Epidermal melanocyte (primary cell): ENCODE data around the gene SDR39U1.

ENCODE experiments used
- DNase-seq: peaks from one replicate; pipeline ENCODE4 v3.0.0; 2011; ENCODE audit warnings: low spot score; ENCODE audit not compliant: insufficient read length

Gene SDR39U1

DNA sequence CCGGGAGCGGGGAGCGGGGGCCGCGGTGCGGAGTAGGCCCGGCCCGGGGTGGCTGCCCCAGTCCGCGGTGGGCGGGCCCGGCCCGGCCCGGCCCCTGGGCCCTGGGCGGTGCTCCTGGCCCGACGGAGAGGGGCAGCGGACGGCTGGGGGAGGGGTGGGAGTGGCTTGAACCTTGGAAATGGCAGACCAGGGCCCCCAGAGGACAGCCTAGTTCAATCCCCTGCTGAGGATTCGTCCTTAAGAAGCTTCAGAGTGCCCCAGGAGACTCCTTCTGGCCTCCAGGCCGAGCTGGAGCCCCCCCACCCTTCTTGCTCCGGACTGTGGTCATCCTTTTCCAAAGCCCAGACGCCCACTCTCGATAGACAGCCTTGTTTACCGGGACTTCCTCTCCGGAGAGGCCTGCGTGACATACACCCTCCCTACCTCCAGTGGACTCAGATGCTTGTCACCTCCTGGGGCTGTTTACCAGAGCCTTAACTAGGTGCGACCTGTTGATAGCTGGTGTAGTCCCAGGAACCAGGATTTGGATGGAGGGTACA lies 12.4 kb downstream of the SDR39U1 start:
- peak; percentile 73 for DNase-seq

GRCh38 chr14:24429395-24430142 lies 13.0 kb downstream of the SDR39U1 start, which contains the start of the genes CBLN3 and KHNYN:
Gene CBLN3, minus strand, starts transcription at chr14:24429668. Its CDS starts 614 bp downstream, at chr14:24429054.
Gene KHNYN, plus strand, starts transcription at chr14:24429954. Its CDS starts 777 bp downstream, at chr14:24430731.
- DNase-seq, result peak; percentile 94

DNA sequence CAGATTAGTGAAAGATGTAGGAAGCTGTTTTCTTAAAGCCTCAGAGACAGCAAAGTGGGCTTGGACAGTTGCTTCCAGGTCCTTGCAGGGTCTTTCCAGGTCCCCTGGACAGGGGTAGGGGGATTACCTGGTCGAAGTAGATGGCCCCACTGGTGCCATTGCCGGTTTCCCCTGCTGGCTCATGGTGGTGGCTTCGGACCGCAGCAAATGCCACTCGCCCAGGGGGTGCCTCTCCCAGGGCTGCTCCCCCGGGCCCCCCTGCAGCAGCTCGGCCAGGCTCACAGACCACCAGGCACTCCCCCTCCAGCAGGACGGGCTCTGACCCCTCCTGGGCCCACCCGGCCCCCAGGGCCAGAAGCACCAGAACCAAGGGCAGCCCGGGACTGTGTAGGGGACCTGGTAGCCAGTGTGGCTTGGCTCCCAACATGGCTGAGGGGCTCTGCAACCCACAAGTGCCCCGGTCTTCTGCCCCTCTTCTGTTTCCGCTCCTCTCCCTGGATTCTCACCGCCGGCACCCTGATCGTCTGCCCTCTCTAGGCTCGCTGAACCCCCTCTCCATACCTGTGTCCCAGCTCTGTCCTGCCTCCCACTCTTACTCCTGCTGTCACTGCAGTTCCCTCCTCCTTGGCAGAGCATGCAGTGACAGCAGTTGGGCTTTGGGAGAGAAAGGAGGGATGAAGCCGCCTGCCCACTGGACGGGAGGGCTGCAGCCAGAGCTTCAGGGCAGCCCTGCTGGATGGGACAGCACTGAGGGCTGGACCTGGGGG lies 13.8 kb downstream of the SDR39U1 start:
- no peak for DNase-seq

GRCh38 chr14:24427537-24428508 lies 14.8 kb downstream of the SDR39U1 start:
- no peak for DNase-seq

DNA sequence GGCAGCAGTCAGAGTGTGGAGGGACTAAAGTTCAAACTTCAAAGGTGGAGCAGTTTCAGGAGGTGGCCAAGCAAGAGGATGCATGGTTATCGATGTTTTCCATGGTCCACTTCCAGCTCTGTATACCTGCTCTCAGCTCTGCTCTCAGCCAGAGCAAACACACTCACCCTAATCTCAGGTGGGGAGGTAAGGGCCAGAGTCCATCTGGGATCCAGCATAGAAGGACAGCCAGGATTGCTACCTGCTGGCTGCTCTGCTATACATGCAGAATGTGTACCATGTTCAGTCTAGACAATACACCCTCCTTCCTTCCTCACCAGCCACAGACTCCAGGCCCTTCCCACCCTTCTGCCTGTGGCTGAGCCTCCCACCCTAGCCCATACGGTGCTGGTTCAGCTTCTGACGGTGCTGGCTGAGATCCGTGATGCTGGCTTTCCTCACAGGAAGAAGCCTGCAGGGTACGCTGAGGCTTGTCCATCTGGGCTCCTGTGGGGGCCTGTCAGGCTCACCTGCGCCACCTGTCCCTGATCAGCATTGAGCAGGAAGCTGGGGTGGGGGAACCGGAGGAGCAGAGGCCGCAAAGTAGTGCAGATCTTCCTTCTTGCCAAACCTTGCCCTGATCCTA lies 15.6 kb downstream of the SDR39U1 start:
- no peak for DNase-seq

DNA sequence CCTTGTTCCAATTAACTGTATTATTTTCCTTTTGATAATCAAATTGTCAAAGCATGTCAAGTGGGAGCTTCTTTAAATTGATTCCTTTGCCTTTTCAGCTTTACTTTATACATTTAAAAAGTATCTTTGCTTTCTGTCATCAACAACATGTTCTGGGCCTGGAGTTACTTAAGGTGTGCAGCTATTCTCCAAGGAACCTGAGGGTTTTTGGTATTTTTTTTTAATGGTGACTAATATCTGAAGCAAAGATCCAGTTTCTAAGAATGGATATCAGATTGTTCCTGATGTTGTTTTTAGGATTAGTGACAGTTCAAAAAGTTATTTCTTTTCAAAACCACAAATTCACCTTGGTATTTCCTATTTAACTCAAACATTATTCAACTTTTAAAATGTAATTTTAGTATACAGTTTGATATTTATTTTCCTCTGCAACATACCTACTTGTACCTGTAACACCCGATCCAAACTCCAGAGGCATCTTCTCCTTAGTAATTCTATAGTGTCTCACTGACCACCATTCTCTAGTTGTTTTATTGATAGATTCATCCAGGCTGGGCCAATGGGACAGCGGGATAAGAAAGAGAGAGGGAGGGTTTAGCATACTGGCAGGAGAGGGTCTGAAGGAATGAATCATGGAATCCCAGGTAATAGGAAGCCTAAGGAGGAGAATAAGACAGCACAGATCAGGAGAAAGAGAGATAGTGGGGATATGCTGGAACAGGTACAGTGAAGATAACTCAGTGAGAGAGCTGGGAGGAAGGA lies 16.2 kb downstream of the SDR39U1 start:
- no peak for DNase-seq

DNA sequence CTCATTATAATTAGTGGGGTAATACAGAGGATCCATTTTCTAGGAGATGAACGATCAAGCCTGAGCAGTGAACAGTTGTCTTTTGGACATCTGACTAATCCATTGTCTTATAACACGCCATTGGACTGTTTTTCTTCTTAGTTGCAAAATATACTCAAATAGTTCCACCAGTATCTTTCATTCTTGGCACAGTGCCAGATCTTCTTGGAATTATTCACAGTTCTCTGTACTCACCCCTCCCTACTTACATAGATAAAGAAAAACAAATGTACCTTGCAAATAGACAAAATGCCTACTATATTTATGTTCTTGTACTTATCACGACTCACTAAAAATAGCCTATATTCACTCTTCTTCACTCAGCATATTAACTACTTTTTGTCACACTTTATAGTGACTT lies 16.9 kb downstream of the SDR39U1 start:
- DNase-seq, result peak; percentile 37

DNA sequence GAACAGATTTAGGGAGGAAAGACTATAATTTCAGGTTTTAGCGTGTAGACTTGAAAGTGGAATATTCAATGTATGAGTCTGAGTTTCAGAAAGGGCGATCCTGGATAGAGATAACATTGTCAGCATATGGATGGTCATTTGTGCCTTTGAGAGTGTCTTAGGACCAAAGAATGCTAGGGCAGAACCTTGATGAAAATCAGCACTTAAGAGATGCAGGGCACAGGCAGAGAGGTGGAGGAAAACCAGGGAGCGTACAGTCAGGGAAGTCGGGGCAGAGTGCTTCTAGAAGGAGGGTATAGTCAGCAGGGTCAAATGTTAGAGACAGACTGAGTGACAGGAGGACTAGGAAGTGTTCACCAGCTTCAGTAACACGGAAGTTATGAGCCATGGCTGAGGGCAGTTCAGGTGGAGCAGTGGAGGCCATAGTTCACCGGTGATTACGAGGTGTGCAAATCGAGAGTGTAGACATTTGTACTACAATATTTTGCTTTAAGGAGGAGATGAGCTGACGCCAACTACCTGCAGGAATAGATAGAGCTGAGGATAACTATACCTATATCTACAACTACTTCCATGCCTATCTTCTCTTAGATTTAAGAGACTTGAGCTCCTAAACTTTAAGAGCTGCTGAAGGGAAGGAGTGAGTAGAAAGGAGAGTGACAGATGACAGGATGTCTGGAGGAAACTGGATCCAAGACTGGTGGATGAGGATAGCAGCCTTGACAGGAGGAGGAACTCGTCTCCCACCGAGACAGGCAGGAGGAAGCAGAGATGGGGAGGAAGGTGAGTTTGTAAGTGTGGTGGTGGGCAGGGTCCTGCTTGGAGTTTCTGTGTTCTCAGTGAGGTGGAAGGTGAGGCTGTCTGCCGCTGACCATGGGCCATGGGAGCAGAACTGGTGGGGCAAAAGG lies 19.6 kb downstream of the SDR39U1 start:
- DNase-seq, result no peak

- DNase-seq, result no peak
These were observed 20.3 kb downstream of the SDR39U1 start for GRCh38 chr14:24422261-24422660.

DNA sequence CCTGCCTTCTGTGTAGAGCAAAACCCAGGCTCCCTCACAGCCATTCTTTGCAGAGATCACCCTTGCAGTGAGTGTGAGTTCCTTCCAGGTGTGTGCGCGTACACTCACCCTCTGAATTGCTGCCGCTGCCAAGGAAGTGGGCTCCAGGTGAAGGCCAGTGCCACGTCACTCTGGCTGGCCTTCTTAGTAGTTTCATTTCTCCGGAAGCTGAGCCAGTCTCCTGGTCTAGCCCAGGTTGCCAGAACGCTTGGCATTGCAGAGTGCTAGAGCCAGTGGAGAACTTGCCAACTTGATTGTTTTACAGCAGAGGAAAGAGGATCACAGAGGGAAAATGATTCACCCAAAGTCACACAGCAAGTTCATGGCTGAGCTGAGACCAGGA lies 24.1 kb downstream of the SDR39U1 start:
- no peak for DNase-seq

DNA sequence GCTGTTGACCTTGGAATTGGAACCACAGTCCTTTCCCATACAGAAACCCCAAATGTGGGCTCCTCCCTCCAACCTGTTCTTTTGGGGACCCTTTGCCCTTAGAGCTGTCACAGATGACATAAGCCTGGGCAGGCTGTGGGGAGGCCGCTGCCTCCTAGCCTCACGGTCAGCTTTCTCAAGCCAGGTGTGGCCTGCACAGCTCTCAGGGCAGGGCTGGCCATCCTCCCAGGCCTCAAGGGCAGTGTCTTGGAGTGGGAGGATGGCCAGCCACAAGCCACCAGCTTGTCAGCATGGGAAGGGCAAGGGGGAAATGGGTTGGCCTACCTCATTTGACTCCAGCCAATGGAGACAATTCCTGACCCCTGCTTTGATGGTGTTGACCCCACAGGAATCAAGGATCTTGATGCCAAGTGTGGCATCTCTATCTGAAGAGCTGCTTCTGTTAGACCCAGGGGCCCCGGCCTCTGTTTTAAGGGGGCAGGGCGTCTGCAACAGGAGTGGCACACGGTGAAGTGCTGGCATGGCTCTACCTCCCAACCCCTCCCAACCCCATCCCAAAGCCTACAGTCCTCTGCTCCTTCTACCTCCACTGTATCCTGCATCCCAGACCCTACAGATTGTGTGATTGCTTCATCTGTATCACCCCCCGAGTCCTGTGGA lies 24.6 kb downstream of the SDR39U1 start:
- DNase-seq, result no peak

- DNase-seq, result no peak
These were observed 25.5 kb downstream of the SDR39U1 start for GRCh38 chr14:24416932-24417619.

DNA sequence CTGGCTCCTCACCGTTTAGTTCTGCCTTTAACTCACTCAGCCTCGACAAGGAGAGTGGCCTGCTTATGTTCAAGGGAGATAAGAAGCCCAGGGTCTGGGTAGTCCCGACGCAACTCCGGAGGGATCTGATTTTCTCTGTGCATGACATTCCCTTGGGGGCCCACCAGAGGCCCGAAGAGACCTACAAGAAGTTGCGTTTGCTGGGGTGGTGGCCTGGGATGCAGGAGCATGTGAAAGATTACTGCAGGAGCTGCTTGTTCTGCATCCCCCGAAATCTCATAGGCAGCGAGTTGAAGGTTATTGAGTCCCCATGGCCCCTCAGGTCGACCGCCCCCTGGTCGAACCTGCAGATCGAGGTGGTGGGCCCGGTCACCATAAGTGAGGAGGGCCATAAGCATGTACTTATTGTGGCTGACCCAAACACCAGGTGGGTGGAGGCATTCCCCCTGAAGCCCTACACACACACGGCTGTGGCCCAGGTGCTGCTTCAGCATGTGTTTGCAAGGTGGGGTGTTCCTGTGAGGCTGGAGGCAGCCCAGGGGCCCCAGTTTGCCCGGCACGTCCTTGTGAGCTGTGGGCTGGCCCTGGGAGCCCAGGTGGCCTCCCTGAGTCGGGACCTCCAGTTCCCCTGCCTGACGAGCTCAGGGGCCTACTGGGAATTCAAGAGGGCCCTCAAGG lies 26.2 kb downstream of the SDR39U1 start:
- DNase-seq, result no peak

- no peak for DNase-seq
These were observed 26.9 kb downstream of the SDR39U1 start for GRCh38 chr14:24415421-24416253.

- no peak for DNase-seq
These were observed 27.7 kb downstream of the SDR39U1 start for GRCh38 chr14:24414732-24415420.

- DNase-seq, result no peak
These were observed 28.5 kb downstream of the SDR39U1 start for GRCh38 chr14:24414077-24414476.
